Caco-2 (cell line): ENCODE data around the gene PTPRG. TPM values are rescaled to one million over a fixed set of nuclear protein-coding genes. Genes with fewer than 3 reads are reported as not detected.
"Not testable (repeated sequence)": the region's sequence is repeated elsewhere in the genome, so short reads cannot be mapped to it uniquely, and the experiment has no call there.

Source experiments
- BruUV-seq: library from RNA; stranded (reverse); fragments of 400-500 nt; replicated peaks from 2 replicates; lab custom pipeline; 2021; lab: Mats Ljungman, UMichigan
- CTCF ChIA-PET: fragments of 300-600 bp; sonication (Branson Sonifier 250); formaldehyde crosslinking; loops from one replicate; lab custom pipeline; 2022; ENCODE audit warnings: antibody characterized with exemption; lab: Charles Lee
- POLR2A ChIA-PET: fragments of 300-600 bp; sonication (Branson Sonifier 250); formaldehyde crosslinking; loops from one replicate; lab custom pipeline; 2022; ENCODE audit warnings: antibody characterized with exemption; lab: Charles Lee
- DNase-seq, 2 experiments: peaks; one replicate each; pipeline versions ENCODE4 v3.0.0 to v3.0.0-alpha.2; 2020 to 2022
- H3K27me3 ChIP-seq: replicated peaks from 2 replicates; pipeline ENCODE4 v1.6.0; 2011; ENCODE audit warnings: low read length; ENCODE audit not compliant: control insufficient read depth, insufficient read depth
- H3K36me3 ChIP-seq: 2 replicates; pipeline ENCODE4 v1.5.1; 2011; ENCODE audit warnings: low read length; ENCODE audit not compliant: control insufficient read depth, insufficient read depth
- H3K4me1 ChIP-seq: fragments of 250-450 bp; sonication (Bioruptor Pico); 2 replicates; pipeline ENCODE4 v1.5.1; 2020; ENCODE audit warnings: mild to moderate bottlenecking
- H3K4me3 ChIP-seq: 2 replicates; pipeline ENCODE4 v1.5.1; 2011; ENCODE audit warnings: low read depth, mild to moderate bottlenecking, control low read depth, low read length
- H3K9me3 ChIP-seq: fragments of 250-450 bp; sonication (Bioruptor Pico); 2 replicates; pipeline ENCODE4 v1.5.1; 2020; ENCODE audit warnings: mild to moderate bottlenecking, moderate library complexity
- H3K27ac Mint-ChIP-seq: one replicate; pipeline ENCODE4 v1.8.0; 2022; ENCODE audit warnings: mixed read lengths; ENCODE audit not compliant: unreplicated experiment
- H3K27me3 Mint-ChIP-seq: one replicate; pipeline ENCODE4 v1.8.0; 2022; ENCODE audit warnings: mixed read lengths; ENCODE audit not compliant: insufficient read depth, unreplicated experiment
- H3K36me3 Mint-ChIP-seq: one replicate; pipeline ENCODE4 v1.8.0; 2022; ENCODE audit warnings: mild to moderate bottlenecking, mixed read lengths; ENCODE audit not compliant: insufficient read depth, unreplicated experiment
- H3K4me1 Mint-ChIP-seq: one replicate; pipeline ENCODE4 v1.8.0; 2022; ENCODE audit warnings: low read depth, mixed read lengths; ENCODE audit not compliant: unreplicated experiment
- H3K4me3 Mint-ChIP-seq: one replicate; pipeline ENCODE4 v1.8.0; 2022; ENCODE audit warnings: mild to moderate bottlenecking, moderate library complexity, mixed read lengths; ENCODE audit not compliant: unreplicated experiment
- H3K9me3 Mint-ChIP-seq: one replicate; pipeline ENCODE4 v1.8.0; 2022; ENCODE audit warnings: mixed read lengths; ENCODE audit not compliant: unreplicated experiment
- CTCF ChIP-seq, 2 experiments: fragments of 200-600 bp in 1 of 2; IDR thresholded peaks; 1 replicate in 1 of 2; 2 replicates in 1 of 2; pipeline versions ENCODE4 v1.5.1 to v1.8.0; 2011 to 2022; ENCODE audit warnings: antibody characterized with exemption in 1 of 2, control low read depth in 1 of 2, inconsistent platforms in 1 of 2, low read depth in 1 of 2, low read length in 1 of 2, mild to moderate bottlenecking in 1 of 2, moderate library complexity in 1 of 2; ENCODE audit not compliant: insufficient read depth in 1 of 2, severe bottlenecking in 1 of 2, unreplicated experiment in 1 of 2
- intact Hi-C: fragments of 100-400 bp; cut with micrococcal nuclease; formaldehyde crosslinking; loops from one replicate; pipeline ENCODE4 v1.10.0; 2022; ENCODE audit not compliant: unreplicated experiment
- total RNA-seq: library from RNA; stranded (reverse); gene quantifications from 2 replicates; pipeline ENCODE4 v1.2.3, GENCODE V29; 2022

Gene PTPRG
- total RNA-seq, 1 experiment from 2014 or later = 46.4 TPM

GRCh38 chr3:61715886-61716527 lies 154.6 kb downstream of the PTPRG start:
- no peaks in the 10 kb centered on the region for H3K9me3 Mint-ChIP-seq
- ChIA-PET CTCF (no interaction called here), POLR2A (no interaction called here)
- H3K4me1 Mint-ChIP-seq = peaks cover 7% of the 10 kb centered on the region
- BruUV-seq = no TSS peak
- Histone ChIP-seq H3K4me3 (no peak overlapping the region), H3K27me3 (no peaks in the 10 kb centered on the region), H3K9me3 (no peaks in the 10 kb centered on the region), H3K36me3 (no peaks in the 10 kb centered on the region), H3K4me1 (peaks cover 6% of the 10 kb centered on the region; the same call in 1 of the 2 replicates)
- TF ChIP-seq CTCF (IDR thresholded peaks at IDR 0.05; ENCODE audit: insufficient read depth in 1 of 2, low read depth in 1 of 2, low read length in 1 of 2, severe bottlenecking in 1 of 2, unreplicated experiment in 1 of 2) = no peak
- no peaks in the 10 kb centered on the region for H3K27me3 Mint-ChIP-seq
- H3K36me3 Mint-ChIP-seq = no peaks in the 10 kb centered on the region
- intact Hi-C loops = no loop called here
- no peak overlapping the region for H3K27ac Mint-ChIP-seq
- no peak overlapping the region for H3K4me3 Mint-ChIP-seq
- DNase-seq = no peak

GRCh38 chr3:61716693-61717092 lies 155.3 kb downstream of the PTPRG start:
- H3K4me3 ChIP-seq, H3K27me3 Mint-ChIP-seq, intact Hi-C loops, DNase-seq, H3K27ac Mint-ChIP-seq, H3K4me1 ChIP-seq, H3K9me3 Mint-ChIP-seq, CTCF ChIA-PET, H3K4me3 Mint-ChIP-seq, POLR2A ChIA-PET, H3K36me3 Mint-ChIP-seq, H3K4me1 Mint-ChIP-seq, H3K36me3 ChIP-seq, BruUV-seq, H3K9me3 ChIP-seq, H3K27me3 ChIP-seq: not testable (repeated sequence)

- Mint-ChIP-seq H3K9me3 (no peaks in the 10 kb centered on the region), H3K27ac (no peak overlapping the region), H3K4me3 (no peak overlapping the region), H3K36me3 (no peaks in the 10 kb centered on the region), H3K27me3 (no peaks in the 10 kb centered on the region), H3K4me1 (no peaks in the 10 kb centered on the region)
- Histone ChIP-seq H3K4me3 (no peak overlapping the region), H3K36me3 (no peaks in the 10 kb centered on the region), H3K9me3 (no peaks in the 10 kb centered on the region), H3K4me1 (no peaks in the 10 kb centered on the region), H3K27me3 (no peaks in the 10 kb centered on the region)
- no peak for TF ChIP-seq CTCF (IDR thresholded peaks at IDR 0.05; ENCODE audit: insufficient read depth in 1 of 2, low read depth in 1 of 2, low read length in 1 of 2, severe bottlenecking in 1 of 2, unreplicated experiment in 1 of 2)
- no peak for DNase-seq
- CTCF ChIA-PET = no interaction called here
- BruUV-seq = no TSS peak
- POLR2A ChIA-PET = no interaction called here
- intact Hi-C loops = no loop called here
These were observed 157.2 kb downstream of the PTPRG start for GRCh38 chr3:61718565-61718964.
